ENCODE data around the gene ENTREP1.

The ENTREP1 gene

DNA sequence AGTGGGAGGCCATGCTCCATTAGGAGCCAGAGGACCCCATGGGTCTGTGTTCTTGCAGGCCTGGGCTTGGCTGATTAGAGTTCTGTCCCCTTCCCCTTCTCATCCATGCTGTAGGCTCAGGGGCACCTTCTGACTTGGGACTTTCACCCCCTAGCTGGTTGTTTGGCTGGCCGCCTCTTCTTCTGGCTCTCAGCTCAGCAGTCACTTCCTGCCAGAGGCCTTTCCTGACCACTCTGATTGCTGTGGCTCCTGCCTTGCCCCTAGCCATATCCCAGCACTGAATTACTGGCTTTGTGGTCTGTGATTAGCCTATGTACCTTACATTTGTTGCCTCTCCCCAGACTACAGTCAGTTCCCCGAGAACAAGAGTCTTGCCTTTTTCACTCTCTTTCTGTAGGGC lies 14.6 kb downstream of the ENTREP1 start:
- TF ChIP-seq, protein P1, sequence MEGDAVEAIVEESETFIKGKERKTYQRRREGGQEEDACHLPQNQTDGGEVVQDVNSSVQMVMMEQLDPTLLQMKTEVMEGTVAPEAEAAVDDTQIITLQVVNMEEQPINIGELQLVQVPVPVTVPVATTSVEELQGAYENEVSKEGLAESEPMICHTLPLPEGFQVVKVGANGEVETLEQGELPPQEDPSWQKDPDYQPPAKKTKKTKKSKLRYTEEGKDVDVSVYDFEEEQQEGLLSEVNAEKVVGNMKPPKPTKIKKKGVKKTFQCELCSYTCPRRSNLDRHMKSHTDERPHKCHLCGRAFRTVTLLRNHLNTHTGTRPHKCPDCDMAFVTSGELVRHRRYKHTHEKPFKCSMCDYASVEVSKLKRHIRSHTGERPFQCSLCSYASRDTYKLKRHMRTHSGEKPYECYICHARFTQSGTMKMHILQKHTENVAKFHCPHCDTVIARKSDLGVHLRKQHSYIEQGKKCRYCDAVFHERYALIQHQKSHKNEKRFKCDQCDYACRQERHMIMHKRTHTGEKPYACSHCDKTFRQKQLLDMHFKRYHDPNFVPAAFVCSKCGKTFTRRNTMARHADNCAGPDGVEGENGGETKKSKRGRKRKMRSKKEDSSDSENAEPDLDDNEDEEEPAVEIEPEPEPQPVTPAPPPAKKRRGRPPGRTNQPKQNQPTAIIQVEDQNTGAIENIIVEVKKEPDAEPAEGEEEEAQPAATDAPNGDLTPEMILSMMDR (IDR thresholded peaks at IDR 0.05): no peak

DNA sequence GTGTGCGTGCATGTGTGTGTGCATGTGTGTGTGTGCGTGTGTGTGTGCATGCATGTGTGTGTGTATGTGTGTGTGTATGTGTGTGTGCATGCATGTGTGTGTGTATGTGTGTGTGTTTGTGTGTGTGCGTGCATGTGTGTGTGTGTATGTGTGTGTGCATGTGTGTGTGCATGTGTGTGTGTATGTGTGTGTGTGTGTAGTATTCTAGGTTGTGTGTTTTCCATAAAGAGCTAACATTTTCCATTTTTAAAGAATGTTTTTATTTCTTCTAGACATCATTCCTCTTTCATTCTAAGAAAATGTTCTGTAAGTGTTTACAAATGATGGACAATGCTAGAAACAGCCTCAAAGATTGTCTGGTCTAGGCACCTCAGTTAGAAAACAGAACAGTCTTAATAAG lies 15.6 kb downstream of the ENTREP1 start:
- TF ChIP-seq, protein P1 (IDR thresholded peaks at IDR 0.05): no peak

DNA sequence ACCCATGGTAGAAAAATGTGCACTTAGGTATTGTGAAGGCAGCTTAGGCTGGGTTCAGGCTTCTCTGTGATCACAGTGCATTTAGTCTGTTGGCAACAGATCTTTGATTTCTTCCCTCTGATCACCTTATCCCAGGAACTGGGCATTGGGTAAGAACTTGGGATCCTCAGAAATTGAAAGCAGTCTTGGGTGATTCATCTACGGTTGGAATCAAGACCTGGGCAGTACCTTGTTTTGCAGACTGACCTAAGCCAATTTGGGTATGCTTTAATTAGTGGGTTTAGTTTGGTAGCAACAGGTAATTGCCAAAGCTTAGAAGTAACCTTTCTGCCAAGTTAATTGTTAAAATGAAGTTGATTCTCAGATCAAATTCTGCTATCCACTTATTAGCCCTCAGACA lies 17.8 kb downstream of the ENTREP1 start:
- TF ChIP-seq, protein P1 (IDR thresholded peaks at IDR 0.05): no peak

DNA sequence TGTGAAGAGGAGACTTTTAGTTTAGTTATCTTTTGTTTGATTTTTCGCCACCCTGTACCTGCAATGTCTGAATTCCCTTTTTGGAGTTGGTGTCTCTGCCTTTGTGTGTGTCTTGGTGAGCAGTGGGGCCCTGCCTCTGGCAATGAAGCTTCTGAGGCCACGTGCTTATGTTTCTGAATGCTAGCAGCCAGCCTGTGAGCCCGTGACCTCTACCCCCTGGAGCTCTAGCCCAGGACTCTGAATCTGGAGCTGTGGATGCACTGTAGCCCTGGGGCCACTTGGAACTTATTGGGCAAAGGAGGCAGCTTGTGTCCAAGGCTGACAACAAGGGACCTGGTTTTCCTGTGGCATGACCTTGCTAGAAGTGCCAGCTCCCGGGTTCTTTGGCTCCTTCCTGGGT lies 19.4 kb downstream of the ENTREP1 start:
- TF ChIP-seq, protein P1 (IDR thresholded peaks at IDR 0.05): no peak

DNA sequence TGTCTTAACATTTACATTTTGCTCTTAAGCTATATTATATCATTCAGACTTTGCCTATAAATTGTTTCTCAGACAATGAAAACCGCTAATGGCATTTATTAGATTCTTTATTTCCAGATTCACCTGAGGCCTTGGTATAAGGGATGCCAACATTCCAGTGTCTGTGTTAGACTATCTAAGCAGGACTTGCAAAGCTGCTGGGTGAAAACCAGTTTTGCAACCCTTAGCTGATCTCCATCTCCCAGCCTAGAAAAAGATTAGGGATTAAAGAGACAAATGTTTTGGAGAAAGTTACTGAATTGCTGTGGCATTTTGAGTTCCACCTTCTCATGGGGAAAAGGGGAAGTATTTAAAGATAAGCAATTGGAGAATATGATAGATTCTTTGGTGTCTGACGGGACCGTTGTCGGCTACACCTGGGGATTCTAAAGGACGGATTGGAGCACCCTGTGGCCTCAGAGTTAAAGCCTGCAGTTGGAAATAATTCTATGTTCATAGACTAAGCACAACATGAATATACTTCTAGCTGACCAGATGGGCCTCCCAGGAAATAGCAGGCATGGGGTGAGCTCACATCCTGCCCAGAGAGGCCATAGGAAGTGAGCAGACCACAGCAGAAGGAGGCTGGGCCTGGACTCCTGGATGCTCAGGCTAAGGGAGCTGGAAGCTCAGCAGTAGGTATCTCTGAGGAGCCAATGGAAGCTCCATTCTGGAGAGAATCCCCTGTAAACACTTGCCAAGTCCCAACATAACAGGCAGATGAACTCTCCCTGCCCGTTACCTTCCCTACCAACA lies 21.8 kb downstream of the ENTREP1 start:
- TF ChIP-seq, protein P1 (IDR thresholded peaks at IDR 0.05): no peak

DNA sequence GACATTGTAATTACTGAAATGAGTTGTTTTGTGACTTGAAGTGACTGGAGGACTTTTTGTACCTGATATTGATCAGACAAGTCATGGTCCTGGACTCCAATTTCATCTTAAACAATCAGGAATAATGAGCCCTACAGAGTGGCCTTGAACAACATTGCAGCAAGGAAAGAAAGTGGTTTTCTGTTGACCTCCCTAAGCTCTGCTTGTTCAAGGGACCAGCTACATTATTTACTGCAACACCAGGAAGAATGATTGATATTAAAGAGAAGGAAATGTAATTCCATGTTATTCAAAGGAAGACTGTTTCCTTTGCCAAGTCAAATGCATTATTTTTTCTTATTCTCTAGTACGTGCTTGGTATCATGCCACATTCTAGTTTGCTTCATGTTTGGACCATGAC lies 22.6 kb downstream of the ENTREP1 start:
- TF ChIP-seq, protein P1 (IDR thresholded peaks at IDR 0.05): no peak

DNA sequence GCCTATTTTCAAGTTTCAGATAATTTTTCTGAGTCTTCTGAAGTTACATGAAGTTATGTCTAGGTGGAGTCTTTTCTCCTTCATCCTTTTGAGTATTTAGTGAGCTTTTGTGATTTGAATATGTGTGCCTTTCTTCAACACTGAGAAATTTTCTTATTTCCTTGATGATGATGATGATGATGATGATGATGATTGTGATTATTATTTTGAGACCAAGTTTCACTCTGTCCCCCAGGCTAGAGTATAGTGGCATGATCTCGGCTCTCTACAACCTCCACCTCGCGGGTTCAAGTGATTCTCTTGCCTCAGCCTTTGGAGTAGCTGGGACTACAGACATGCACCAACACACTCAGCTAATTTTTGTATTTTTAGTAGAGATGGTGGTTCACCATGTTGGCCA lies 26.2 kb downstream of the ENTREP1 start:
- TF ChIP-seq, protein P1 (IDR thresholded peaks at IDR 0.05): no peak

DNA sequence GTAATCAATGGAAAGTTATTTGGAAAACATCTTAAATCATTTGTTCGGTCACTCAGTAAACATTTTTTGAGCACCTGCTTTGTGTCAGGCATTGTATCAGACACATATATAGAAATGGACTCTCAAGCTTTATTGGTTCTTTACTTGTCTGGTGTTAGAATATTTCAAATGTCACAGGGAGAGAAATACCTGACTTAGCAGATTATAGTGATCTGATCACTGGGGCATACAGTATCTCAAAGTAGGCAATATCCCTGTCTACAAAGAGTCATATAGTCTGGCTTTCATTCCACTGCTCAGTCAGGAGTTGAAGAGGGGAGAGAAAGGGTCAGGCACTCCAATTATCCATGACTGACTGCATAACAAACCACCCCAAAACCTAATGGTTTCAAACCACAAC lies 30.2 kb downstream of the ENTREP1 start:
- TF ChIP-seq, protein P1 (IDR thresholded peaks at IDR 0.05): no peak
